HEK293 (cell line): Measurements from ENCODE around the gene PDGFC.

Source experiments
- GLI2 ChIP-seq: fragments of 450-650 bp; formaldehyde crosslinking; IDR thresholded peaks from 2 replicates; pipeline ENCODE4; 2017; ENCODE audit warnings: missing biosample characterization, missing genetic modification characterization, low read depth, borderline replicate concordance
- KLF9 ChIP-seq: fragments of 450-650 bp; formaldehyde crosslinking; IDR thresholded peaks from 2 replicates; pipeline ENCODE4 v1.5.1; 2016; ENCODE audit warnings: missing biosample characterization, missing genetic modification characterization, low read depth
- RBAK ChIP-seq: fragments of 450-650 bp; formaldehyde crosslinking; IDR thresholded peaks from 2 replicates; pipeline ENCODE4 v1.5.1; 2016; ENCODE audit warnings: missing biosample characterization, missing genetic modification characterization
- REPIN1 ChIP-seq: fragments of 450-650 bp; formaldehyde crosslinking; IDR thresholded peaks from 2 replicates; pipeline ENCODE4 v1.5.1; 2017; ENCODE audit warnings: missing biosample characterization, missing genetic modification characterization, low read depth
- SETDB1 ChIP-seq: IDR thresholded peaks from one replicate; pipeline ENCODE4 v1.6.1; 2017; ENCODE audit warnings: mild to moderate bottlenecking, low read length, moderate library complexity, mixed read lengths; ENCODE audit not compliant: insufficient read length
- ZNF121 ChIP-seq: fragments of 450-650 bp; formaldehyde crosslinking; IDR thresholded peaks from 2 replicates; pipeline ENCODE4 v1.5.1; 2016; ENCODE audit warnings: missing biosample characterization, missing genetic modification characterization
- ZNF23 ChIP-seq: fragments of 450-650 bp; formaldehyde crosslinking; IDR thresholded peaks from 2 replicates; pipeline ENCODE4 v1.5.1; 2016; ENCODE audit warnings: missing biosample characterization, missing genetic modification characterization, borderline replicate concordance
- ZNF24 ChIP-seq: fragments of 450-650 bp; formaldehyde crosslinking; IDR thresholded peaks from 2 replicates; pipeline ENCODE4 v1.5.1; 2016; ENCODE audit warnings: missing biosample characterization, missing genetic modification characterization
- ZNF514 ChIP-seq: fragments of 450-650 bp; formaldehyde crosslinking; IDR thresholded peaks from 2 replicates; pipeline ENCODE4 v1.5.1; 2016; ENCODE audit warnings: missing biosample characterization, missing genetic modification characterization
- ZNF629 ChIP-seq: fragments of 450-650 bp; formaldehyde crosslinking; IDR thresholded peaks from 2 replicates; pipeline ENCODE4 v1.5.1; 2017; ENCODE audit warnings: missing biosample characterization, missing genetic modification characterization
- TF ChIP-seq, protein P1 (sequence below): fragments of 450-650 bp; formaldehyde crosslinking; IDR thresholded peaks from 2 replicates; pipeline ENCODE4 v1.5.1; 2016; ENCODE audit warnings: missing biosample characterization, missing genetic modification characterization
- TF ChIP-seq, protein P2 (sequence below): fragments of 450-650 bp; IDR thresholded peaks from 2 replicates; pipeline ENCODE4 v1.5.1; 2018; ENCODE audit warnings: missing biosample characterization, missing genetic modification characterization
- TF ChIP-seq, protein P3 (sequence below): fragments of 450-650 bp; formaldehyde crosslinking; IDR thresholded peaks from 2 replicates; pipeline ENCODE4 v1.5.1; 2017; ENCODE audit warnings: missing biosample characterization, missing genetic modification characterization
- TF ChIP-seq, protein P4 (sequence below): fragments of 450-650 bp; formaldehyde crosslinking; conservative IDR thresholded peaks from 2 replicates; pipeline ENCODE4 v1.5.1; 2016; ENCODE audit warnings: low read depth, missing biosample characterization, missing genetic modification characterization

DNA sequence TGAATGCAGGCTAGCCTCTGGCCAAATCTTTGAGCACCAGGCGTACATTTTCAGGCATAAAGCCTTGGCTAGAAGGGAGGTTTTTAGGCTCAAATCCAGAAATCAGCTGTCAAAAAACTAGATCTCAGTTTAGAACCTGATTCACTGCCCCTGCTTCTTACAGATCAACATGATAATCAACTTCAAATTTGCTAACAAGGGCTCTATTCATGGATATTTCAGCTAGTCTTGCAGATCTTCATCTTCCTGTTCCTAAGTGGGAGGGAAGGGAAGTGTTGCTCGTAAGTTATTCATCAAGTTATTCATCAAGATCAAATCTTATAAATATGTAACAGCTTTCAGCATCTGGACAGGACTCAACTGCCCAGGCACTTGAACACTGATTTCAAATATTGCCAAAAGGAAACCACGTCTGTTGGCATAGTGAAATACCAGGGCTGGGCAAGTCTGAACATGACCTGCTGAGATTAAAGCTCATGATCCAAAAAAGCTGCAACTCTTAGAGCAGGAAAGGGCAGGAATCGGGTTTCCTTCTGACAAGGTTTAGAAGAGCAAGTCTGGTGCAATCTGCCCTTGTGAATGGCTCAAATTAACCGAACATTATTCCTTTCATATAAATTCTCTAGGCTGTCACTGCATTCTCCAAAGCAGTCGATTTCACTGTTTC lies 200.3 kb downstream of the PDGFC start:
- no peak for TF ChIP-seq ZNF23
- TF ChIP-seq, protein P1, sequence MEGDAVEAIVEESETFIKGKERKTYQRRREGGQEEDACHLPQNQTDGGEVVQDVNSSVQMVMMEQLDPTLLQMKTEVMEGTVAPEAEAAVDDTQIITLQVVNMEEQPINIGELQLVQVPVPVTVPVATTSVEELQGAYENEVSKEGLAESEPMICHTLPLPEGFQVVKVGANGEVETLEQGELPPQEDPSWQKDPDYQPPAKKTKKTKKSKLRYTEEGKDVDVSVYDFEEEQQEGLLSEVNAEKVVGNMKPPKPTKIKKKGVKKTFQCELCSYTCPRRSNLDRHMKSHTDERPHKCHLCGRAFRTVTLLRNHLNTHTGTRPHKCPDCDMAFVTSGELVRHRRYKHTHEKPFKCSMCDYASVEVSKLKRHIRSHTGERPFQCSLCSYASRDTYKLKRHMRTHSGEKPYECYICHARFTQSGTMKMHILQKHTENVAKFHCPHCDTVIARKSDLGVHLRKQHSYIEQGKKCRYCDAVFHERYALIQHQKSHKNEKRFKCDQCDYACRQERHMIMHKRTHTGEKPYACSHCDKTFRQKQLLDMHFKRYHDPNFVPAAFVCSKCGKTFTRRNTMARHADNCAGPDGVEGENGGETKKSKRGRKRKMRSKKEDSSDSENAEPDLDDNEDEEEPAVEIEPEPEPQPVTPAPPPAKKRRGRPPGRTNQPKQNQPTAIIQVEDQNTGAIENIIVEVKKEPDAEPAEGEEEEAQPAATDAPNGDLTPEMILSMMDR (tag by site-specific recombination): no peak
- TF ChIP-seq REPIN1 (tag by site-specific recombination): no peak
- TF ChIP-seq ZNF629 (tag by site-specific recombination): no peak
- no peak for TF ChIP-seq KLF9
- no peak for TF ChIP-seq SETDB1
- TF ChIP-seq ZNF514: no peak
- TF ChIP-seq ZNF24: no peak
- TF ChIP-seq ZNF121 (tag by site-specific recombination): no peak
- no peak for TF ChIP-seq GLI2 (tag by site-specific recombination)
- TF ChIP-seq, protein P2, sequence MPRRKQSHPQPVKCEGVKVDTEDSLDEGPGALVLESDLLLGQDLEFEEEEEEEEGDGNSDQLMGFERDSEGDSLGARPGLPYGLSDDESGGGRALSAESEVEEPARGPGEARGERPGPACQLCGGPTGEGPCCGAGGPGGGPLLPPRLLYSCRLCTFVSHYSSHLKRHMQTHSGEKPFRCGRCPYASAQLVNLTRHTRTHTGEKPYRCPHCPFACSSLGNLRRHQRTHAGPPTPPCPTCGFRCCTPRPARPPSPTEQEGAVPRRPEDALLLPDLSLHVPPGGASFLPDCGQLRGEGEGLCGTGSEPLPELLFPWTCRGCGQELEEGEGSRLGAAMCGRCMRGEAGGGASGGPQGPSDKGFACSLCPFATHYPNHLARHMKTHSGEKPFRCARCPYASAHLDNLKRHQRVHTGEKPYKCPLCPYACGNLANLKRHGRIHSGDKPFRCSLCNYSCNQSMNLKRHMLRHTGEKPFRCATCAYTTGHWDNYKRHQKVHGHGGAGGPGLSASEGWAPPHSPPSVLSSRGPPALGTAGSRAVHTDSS (tag by site-specific recombination): no peak
- TF ChIP-seq, protein P3, sequence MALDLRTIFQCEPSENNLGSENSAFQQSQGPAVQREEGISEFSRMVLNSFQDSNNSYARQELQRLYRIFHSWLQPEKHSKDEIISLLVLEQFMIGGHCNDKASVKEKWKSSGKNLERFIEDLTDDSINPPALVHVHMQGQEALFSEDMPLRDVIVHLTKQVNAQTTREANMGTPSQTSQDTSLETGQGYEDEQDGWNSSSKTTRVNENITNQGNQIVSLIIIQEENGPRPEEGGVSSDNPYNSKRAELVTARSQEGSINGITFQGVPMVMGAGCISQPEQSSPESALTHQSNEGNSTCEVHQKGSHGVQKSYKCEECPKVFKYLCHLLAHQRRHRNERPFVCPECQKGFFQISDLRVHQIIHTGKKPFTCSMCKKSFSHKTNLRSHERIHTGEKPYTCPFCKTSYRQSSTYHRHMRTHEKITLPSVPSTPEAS (tag by site-specific recombination): no peak
- TF ChIP-seq RBAK (tag by site-specific recombination): no peak
- TF ChIP-seq, protein P4, sequence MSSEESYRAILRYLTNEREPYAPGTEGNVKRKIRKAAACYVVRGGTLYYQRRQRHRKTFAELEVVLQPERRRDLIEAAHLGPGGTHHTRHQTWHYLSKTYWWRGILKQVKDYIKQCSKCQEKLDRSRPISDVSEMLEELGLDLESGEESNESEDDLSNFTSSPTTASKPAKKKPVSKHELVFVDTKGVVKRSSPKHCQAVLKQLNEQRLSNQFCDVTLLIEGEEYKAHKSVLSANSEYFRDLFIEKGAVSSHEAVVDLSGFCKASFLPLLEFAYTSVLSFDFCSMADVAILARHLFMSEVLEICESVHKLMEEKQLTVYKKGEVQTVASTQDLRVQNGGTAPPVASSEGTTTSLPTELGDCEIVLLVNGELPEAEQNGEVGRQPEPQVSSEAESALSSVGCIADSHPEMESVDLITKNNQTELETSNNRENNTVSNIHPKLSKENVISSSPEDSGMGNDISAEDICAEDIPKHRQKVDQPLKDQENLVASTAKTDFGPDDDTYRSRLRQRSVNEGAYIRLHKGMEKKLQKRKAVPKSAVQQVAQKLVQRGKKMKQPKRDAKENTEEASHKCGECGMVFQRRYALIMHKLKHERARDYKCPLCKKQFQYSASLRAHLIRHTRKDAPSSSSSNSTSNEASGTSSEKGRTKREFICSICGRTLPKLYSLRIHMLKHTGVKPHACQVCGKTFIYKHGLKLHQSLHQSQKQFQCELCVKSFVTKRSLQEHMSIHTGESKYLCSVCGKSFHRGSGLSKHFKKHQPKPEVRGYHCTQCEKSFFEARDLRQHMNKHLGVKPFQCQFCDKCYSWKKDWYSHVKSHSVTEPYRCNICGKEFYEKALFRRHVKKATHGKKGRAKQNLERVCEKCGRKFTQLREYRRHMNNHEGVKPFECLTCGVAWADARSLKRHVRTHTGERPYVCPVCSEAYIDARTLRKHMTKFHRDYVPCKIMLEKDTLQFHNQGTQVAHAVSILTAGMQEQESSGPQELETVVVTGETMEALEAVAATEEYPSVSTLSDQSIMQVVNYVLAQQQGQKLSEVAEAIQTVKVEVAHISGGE (tag by site-specific recombination): no peak
